Epithelial cell of esophagus (primary cell): ENCODE measurements around the gene FABP7.

Experiments used
- DNase-seq: peaks from one replicate; pipeline ENCODE4 v3.0.0; 2010; ENCODE audit warnings: low read depth
- H3K4me3 ChIP-seq: 2 replicates; pipeline ENCODE4 v1.5.1; 2011; ENCODE audit warnings: mild to moderate bottlenecking, low read length, control low read depth
- CTCF ChIP-seq: IDR thresholded peaks from 2 replicates; pipeline ENCODE4 v1.5.1; 2011; ENCODE audit warnings: low read depth, mild to moderate bottlenecking, low read length, control low read depth, inconsistent platforms; ENCODE audit not compliant: insufficient read depth; ENCODE audit errors: missing control alignments

Gene FABP7

DNA sequence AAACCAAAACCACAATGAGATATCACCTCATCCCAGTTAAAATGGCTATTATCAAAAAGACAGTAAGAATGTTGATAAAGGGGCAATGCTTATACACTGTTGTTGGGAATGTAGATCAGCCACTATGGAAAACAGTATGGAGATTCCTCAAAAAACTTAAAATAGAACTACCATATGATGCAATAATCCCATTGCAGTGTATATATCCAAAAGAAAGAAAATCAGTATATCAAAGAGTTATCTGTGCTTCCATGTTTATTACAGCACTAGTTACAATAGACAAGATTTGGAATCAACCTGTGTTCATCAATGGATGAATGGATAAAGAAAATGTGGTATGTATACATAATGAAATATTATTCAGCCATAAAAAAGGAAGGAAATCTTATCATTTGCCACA, 3.5 kb upstream of the FABP7 start:
- no peak for TF ChIP-seq CTCF
- H3K4me3 ChIP-seq: no peak overlapping the region
- DNase-seq: no peak

- H3K4me3 ChIP-seq: no peak overlapping the region
- no peak for TF ChIP-seq CTCF
- DNase-seq: no peak
These were observed 1.2 kb upstream of the FABP7 start for GRCh38 chr6:122778302-122778701.

GRCh38 chr6:122778985-122779661, 393 bp upstream of the FABP7 start:
- no peak for TF ChIP-seq CTCF
- no peak for DNase-seq
- no peak overlapping the region for H3K4me3 ChIP-seq

- DNase-seq: no peak
- no peak overlapping the region for H3K4me3 ChIP-seq
- no peak for TF ChIP-seq CTCF
These were observed 598 bp downstream of the FABP7 start for GRCh38 chr6:122780114-122780513.

DNA sequence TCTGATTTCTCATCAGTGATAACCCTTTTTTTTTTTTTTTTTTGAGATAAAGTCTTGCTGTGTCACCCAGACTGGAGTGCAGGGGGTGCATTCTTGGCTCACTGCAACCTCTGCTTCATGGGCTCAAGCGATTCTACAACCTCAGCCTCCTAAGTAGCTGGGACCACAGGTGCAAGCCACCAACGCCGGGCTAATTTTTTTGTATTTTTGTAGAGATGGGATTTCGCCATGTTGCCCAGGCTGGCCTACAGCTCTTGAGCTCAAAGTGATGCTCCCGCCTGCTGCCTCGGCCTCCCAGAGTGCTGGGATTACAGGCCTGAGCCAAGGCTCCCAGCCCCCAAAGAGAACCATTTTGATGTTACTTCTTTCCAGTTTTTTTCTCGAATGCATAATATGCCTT, 2.2 kb downstream of the FABP7 start:
- H3K4me3 ChIP-seq: no peak overlapping the region
- TF ChIP-seq CTCF: no peak
- DNase-seq: no peak

GRCh38 chr6:122783401-122783800, 3.9 kb downstream of the FABP7 start:
- TF ChIP-seq CTCF: no peak
- DNase-seq: no peak
- H3K4me3 ChIP-seq: no peak overlapping the region

- no peak for DNase-seq
- no peak for TF ChIP-seq CTCF
- no peak overlapping the region for H3K4me3 ChIP-seq
These were observed 6.4 kb downstream of the FABP7 start for GRCh38 chr6:122785891-122786290.
